Vagina (tissue), 2 donors: ENCODE measurements around the gene AIMP1. TPM values are rescaled to one million over a fixed set of nuclear protein-coding genes. Genes with fewer than 3 reads are reported as not detected.

ENCODE experiments used
- DNase-seq, 2 donors: peaks; one replicate each; pipeline ENCODE4 v3.0.0-alpha.2; 2017; ENCODE audit errors: extremely low spot score in 2 of 2
- H3K27ac ChIP-seq: fragments of 200-600 bp; sonication (generic); one replicate; pipeline ENCODE4 v1.5.1; 2019
- H3K27me3 ChIP-seq: fragments of 200-600 bp; sonication (generic); one replicate; pipeline ENCODE4 v1.5.1; 2019
- H3K36me3 ChIP-seq, 2 donors: fragments of 200-600 bp; sonication (generic); one replicate each; pipeline ENCODE4 v1.5.1; 2017 to 2019
- H3K4me1 ChIP-seq: fragments of 200-600 bp; sonication (generic); one replicate; pipeline ENCODE4 v1.5.1; 2019
- H3K4me3 ChIP-seq, 2 donors: fragments of 200-600 bp; sonication (generic); 1 replicate in 1 of 2; 2 replicates in 1 of 2; pipeline ENCODE4 v1.5.1; 2016 to 2019
- H3K9me3 ChIP-seq: fragments of 200-600 bp; sonication (generic); one replicate; pipeline ENCODE4 v1.5.1; 2019
- CTCF ChIP-seq, 3 experiments: fragments of 450-650 bp in 2 of 3; fragments of 200-600 bp in 1 of 3; sonication (generic) in 1 of 3; IDR thresholded peaks; one replicate each; pipeline ENCODE4 v1.5.1; 2017 to 2019; ENCODE audit warnings: antibody characterized with exemption in 3 of 3, mild to moderate bottlenecking in 2 of 3, moderate library complexity in 2 of 3
- POLR2A ChIP-seq, 2 donors: fragments of 450-650 bp; IDR thresholded peaks; one replicate each; pipeline ENCODE4 v1.6.1; 2017; ENCODE audit warnings: antibody characterized with exemption in 2 of 2, mild to moderate bottlenecking in 2 of 2, moderate library complexity in 2 of 2
- POLR2AphosphoS5 ChIP-seq, 2 donors: sonication (generic); formaldehyde crosslinking; IDR thresholded peaks; one replicate each; pipeline ENCODE4 v1.9.0; 2017; ENCODE audit warnings: antibody characterized with exemption in 2 of 2, mild to moderate bottlenecking in 2 of 2, low read depth in 1 of 2; ENCODE audit not compliant: insufficient read depth in 1 of 2
- intact Hi-C: fragments of 100-400 bp; cut with DNase I; formaldehyde crosslinking; loops from one replicate; pipeline ENCODE4 v1.15.1; 2023
- total RNA-seq: library from RNA; depleted of rRNA; stranded (reverse); fragments of >200 nt; gene quantifications from one replicate; pipeline ENCODE4 v1.2.3, GENCODE V29; 2016

AIMP1 gene
- total RNA-seq, 1 donor from 2014 or later = 19.4 TPM

DNA sequence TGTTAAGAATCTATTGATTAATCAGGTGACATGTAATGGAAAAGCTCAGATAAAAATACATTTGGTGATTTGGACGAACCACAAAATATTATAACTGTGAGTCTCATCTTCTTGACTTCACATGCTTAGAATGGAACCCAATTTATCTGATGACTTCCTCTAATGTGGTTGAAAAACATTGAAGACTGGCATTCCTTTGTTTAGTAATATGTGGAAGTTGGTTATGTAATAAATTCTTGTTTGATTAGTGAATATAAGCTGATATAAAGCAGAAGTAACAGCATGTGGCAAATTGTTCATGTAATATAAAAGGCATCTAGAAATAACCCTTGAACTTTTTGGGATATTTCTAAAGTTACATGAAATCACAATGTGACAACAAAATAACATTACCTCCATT lies 42.5 kb downstream of the AIMP1 start:
- Histone ChIP-seq H3K4me3 (no peak overlapping the region), H3K27ac (no peak overlapping the region), H3K27me3 (no peaks in the 10 kb centered on the region), H3K9me3 (no peaks in the 10 kb centered on the region), H3K4me1 (no peaks in the 10 kb centered on the region), H3K36me3 (no peaks in the 10 kb centered on the region)
- intact Hi-C loops = no loop called here
- DNase-seq = no peak
- no peak for TF ChIP-seq POLR2AphosphoS5 (IDR thresholded peaks at IDR 0.05; ENCODE audit: insufficient read depth in 1 of 2, low read depth in 1 of 2)
- no peak for TF ChIP-seq POLR2A (IDR thresholded peaks at IDR 0.05)
- no peak for TF ChIP-seq CTCF (IDR thresholded peaks at IDR 0.05)

DNA sequence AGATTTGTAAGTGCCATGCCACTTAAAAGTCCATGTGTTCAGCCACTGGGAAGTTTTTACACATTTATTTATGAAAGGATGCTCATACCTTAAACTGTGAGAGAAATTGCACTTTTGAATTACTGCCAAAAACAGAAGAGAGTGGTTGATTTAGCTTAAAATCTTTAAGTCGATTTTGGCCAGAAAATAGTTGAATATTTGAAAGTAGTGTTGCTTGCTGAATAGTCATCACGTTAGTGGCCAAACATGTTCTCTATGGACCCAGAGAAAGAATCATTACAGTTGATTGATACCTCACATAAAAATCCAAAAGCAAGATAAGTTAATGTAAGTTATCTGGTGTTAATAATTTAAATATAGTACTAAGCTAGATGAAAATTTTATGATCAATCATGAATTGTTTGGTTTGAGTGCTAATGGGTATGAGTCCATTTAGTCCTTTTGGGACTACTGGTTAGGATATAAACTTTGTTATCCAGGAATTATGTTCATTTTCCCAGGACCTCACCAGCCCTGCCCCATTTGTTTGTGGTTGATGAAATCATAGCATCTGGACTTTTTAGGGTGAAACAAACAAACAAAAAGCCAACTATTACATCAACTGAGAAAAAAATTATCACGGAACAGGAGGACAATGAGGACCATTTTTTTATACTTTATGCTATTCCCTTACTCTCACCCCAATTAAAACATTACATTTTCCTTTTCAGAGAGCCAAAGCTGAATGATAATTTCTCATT lies 45.9 kb downstream of the AIMP1 start:
- Histone ChIP-seq H3K4me1 (no peaks in the 10 kb centered on the region), H3K9me3 (no peaks in the 10 kb centered on the region), H3K4me3 (no peak overlapping the region), H3K27ac (no peak overlapping the region), H3K27me3 (no peaks in the 10 kb centered on the region), H3K36me3 (no peaks in the 10 kb centered on the region)
- no peak for DNase-seq
- no peak for TF ChIP-seq CTCF (IDR thresholded peaks at IDR 0.05)
- intact Hi-C loops = no loop called here

DNA sequence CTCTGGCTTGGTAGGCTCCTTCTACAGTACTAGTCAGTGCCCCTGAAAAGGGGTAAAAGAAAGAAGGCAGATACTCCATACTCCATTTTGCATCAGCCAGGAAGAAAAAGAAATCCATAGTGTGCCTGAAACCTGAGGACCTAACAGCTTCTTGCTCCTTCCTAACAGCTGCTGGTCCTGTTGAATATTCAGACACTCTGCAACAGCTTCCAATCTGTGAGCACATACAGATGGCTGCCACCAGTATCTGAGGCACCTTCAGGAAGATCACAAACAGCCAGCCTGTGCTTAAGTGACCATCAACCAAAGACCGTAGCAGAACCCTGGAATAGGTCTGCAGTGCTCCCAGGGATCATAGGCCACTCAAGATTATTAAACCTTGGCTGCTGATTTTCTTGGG lies 47.9 kb downstream of the AIMP1 start:
- intact Hi-C loops = no loop called here
- no peaks in the 10 kb centered on the region for H3K36me3 ChIP-seq
- TF ChIP-seq POLR2AphosphoS5 (IDR thresholded peaks at IDR 0.05; ENCODE audit: insufficient read depth in 1 of 2, low read depth in 1 of 2) = no peak
- no peak for TF ChIP-seq POLR2A (IDR thresholded peaks at IDR 0.05)
- no peak for TF ChIP-seq CTCF (IDR thresholded peaks at IDR 0.05)
- H3K9me3 ChIP-seq = no peaks in the 10 kb centered on the region
- DNase-seq = no peak
- H3K27me3 ChIP-seq = no peaks in the 10 kb centered on the region
- H3K4me3 ChIP-seq = no peak overlapping the region
- H3K27ac ChIP-seq = no peak overlapping the region
- H3K4me1 ChIP-seq = no peaks in the 10 kb centered on the region

- intact Hi-C loops = no loop called here
- Histone ChIP-seq H3K36me3 (no peaks in the 10 kb centered on the region), H3K4me3 (no peak overlapping the region), H3K4me1 (no peaks in the 10 kb centered on the region), H3K27me3 (no peaks in the 10 kb centered on the region), H3K9me3 (no peaks in the 10 kb centered on the region), H3K27ac (no peak overlapping the region)
- TF ChIP-seq POLR2AphosphoS5 (IDR thresholded peaks at IDR 0.05; ENCODE audit: insufficient read depth in 1 of 2, low read depth in 1 of 2) (no peak), CTCF (IDR thresholded peaks at IDR 0.05) (no peak), POLR2A (IDR thresholded peaks at IDR 0.05) (no peak)
- DNase-seq = no peak
These were observed 49.3 kb downstream of the AIMP1 start for GRCh38 chr4:106365613-106366012.

- Histone ChIP-seq H3K27me3 (no peaks in the 10 kb centered on the region), H3K4me1 (no peaks in the 10 kb centered on the region), H3K4me3 (no peak overlapping the region), H3K27ac (no peak overlapping the region), H3K9me3 (no peaks in the 10 kb centered on the region), H3K36me3 (no peaks in the 10 kb centered on the region)
- no peak for TF ChIP-seq POLR2A (IDR thresholded peaks at IDR 0.05)
- TF ChIP-seq CTCF (IDR thresholded peaks at IDR 0.05) = no peak
- no peak for TF ChIP-seq POLR2AphosphoS5 (IDR thresholded peaks at IDR 0.05; ENCODE audit: insufficient read depth in 1 of 2, low read depth in 1 of 2)
- intact Hi-C loops = no loop called here
- DNase-seq = no peak
These were observed 49.7 kb downstream of the AIMP1 start for GRCh38 chr4:106366026-106366425.
